Endodermal cell (in vitro differentiated cells): Measurements from ENCODE around the gene HERPUD1. TPM values are rescaled to one million over a fixed set of nuclear protein-coding genes. Genes with fewer than 3 reads are reported as not detected.
"Not testable (repeated sequence)": the region's sequence is repeated elsewhere in the genome, so short reads cannot be mapped to it uniquely, and the experiment has no call there.

ENCODE experiments used
- DNase-seq: peaks from one replicate; pipeline ENCODE4 v3.0.0-alpha.2; 2017
- H3K27ac ChIP-seq: 2 replicates; pipeline ENCODE4 v1.5.1; 2013; ENCODE audit warnings: mild to moderate bottlenecking, low read depth, low read length, moderate library complexity
- H3K27me3 ChIP-seq: 2 replicates; pipeline ENCODE4 v1.6.1; 2013; ENCODE audit warnings: mild to moderate bottlenecking, low read length, moderate library complexity; ENCODE audit not compliant: insufficient read depth, control insufficient read depth, poor library complexity, severe bottlenecking
- H3K36me3 ChIP-seq: 2 replicates; pipeline ENCODE4 v1.7.0; 2013; ENCODE audit warnings: mild to moderate bottlenecking, low read length, moderate library complexity; ENCODE audit not compliant: control insufficient read depth, insufficient read depth
- H3K4me1 ChIP-seq: one replicate; pipeline ENCODE4 v1.7.0; 2013; ENCODE audit warnings: low read length; ENCODE audit not compliant: control insufficient read depth, insufficient read depth
- H3K4me3 ChIP-seq: 2 replicates; pipeline ENCODE4 v1.5.1; 2013; ENCODE audit warnings: mild to moderate bottlenecking, low read length, moderate library complexity
- H3K9ac ChIP-seq: 2 replicates; pipeline ENCODE4 v1.6.1; 2013; ENCODE audit warnings: mild to moderate bottlenecking, low read length, moderate library complexity; ENCODE audit not compliant: poor library complexity, severe bottlenecking; ENCODE audit errors: extremely low read depth
- H3K9me3 ChIP-seq: 2 replicates; pipeline ENCODE4 v1.6.1; 2013; ENCODE audit warnings: mild to moderate bottlenecking, low read length, moderate library complexity; ENCODE audit not compliant: control insufficient read depth
- H3K27ac Mint-ChIP-seq: 2 replicates; pipeline ENCODE4 v1.8.0; 2020; ENCODE audit warnings: mixed read lengths
- H3K27me3 Mint-ChIP-seq: 2 replicates; pipeline ENCODE4 v1.8.0; 2021; ENCODE audit warnings: mild to moderate bottlenecking, mixed read lengths; ENCODE audit not compliant: insufficient read depth
- H3K36me3 Mint-ChIP-seq: 2 replicates; pipeline ENCODE4 v1.8.0; 2020; ENCODE audit warnings: low read depth, mixed read lengths
- H3K4me1 Mint-ChIP-seq: 2 replicates; pipeline ENCODE4 v1.8.0; 2020; ENCODE audit warnings: mixed read lengths
- H3K4me3 Mint-ChIP-seq: 2 replicates; pipeline ENCODE4 v1.8.0; 2020; ENCODE audit warnings: mild to moderate bottlenecking, moderate library complexity, mixed read lengths
- H3K9me3 Mint-ChIP-seq: 2 replicates; pipeline ENCODE4 v1.8.0; 2020; ENCODE audit warnings: mild to moderate bottlenecking, mixed read lengths
- WGBS, 2 experiments: methylation state at CpG; one replicate each; pipeline versions ENCODE4 v1.1.5 to v1.1.7; 2013; ENCODE audit warnings: missing lambda C conversion rate in 2 of 2, mixed read lengths in 1 of 2; ENCODE audit not compliant: insufficient coverage in 1 of 2, insufficient read length in 1 of 2; 5-methylcytosine and 5-hydroxymethylcytosine counted together
- total RNA-seq, 2 donors: library from RNA; stranded (reverse); fragmentation: NEBNext Ultra II Directional in 1 of 2; extraction: Animal tissue kit (Norgen Biotek cat#: 25700) in 1 of 2; gene quantifications; 2 replicates in 1 of 2; 3 replicates in 1 of 2; pipeline ENCODE4 v1.2.1, GENCODE V29; 2021
- TF ChIP-seq, protein P1 (sequence below): fragments of 200-600 bp; sonication (generic); conservative IDR thresholded peaks from 2 replicates; pipeline ENCODE4 v1.5.0; 2021; ENCODE audit warnings: antibody characterized with exemption, mild to moderate bottlenecking

Gene HERPUD1
- total RNA-seq, 2 donors from 2014 or later = 21.5 to 40.6 TPM

- H3K4me3 ChIP-seq = peak overlapping the region; percentile 75
- no peaks in the 10 kb centered on the region for H3K9me3 Mint-ChIP-seq
- H3K4me1 Mint-ChIP-seq = no peaks in the 10 kb centered on the region
- H3K27me3 ChIP-seq = peaks cover 51% of the 10 kb centered on the region
- no peaks in the 10 kb centered on the region for H3K36me3 ChIP-seq
- TF ChIP-seq, protein P1, sequence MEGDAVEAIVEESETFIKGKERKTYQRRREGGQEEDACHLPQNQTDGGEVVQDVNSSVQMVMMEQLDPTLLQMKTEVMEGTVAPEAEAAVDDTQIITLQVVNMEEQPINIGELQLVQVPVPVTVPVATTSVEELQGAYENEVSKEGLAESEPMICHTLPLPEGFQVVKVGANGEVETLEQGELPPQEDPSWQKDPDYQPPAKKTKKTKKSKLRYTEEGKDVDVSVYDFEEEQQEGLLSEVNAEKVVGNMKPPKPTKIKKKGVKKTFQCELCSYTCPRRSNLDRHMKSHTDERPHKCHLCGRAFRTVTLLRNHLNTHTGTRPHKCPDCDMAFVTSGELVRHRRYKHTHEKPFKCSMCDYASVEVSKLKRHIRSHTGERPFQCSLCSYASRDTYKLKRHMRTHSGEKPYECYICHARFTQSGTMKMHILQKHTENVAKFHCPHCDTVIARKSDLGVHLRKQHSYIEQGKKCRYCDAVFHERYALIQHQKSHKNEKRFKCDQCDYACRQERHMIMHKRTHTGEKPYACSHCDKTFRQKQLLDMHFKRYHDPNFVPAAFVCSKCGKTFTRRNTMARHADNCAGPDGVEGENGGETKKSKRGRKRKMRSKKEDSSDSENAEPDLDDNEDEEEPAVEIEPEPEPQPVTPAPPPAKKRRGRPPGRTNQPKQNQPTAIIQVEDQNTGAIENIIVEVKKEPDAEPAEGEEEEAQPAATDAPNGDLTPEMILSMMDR = no peak
- 70 to 87% methylated on average over 2 to 7 of the region's 7 CpGs for WGBS, 2 experiments
- no peaks in the 10 kb centered on the region for H3K36me3 Mint-ChIP-seq
- no peak overlapping the region for H3K27ac Mint-ChIP-seq
- no peak overlapping the region for H3K9ac ChIP-seq
- no peak overlapping the region for H3K27ac ChIP-seq
- peak overlapping the region; percentile 73 for H3K4me3 Mint-ChIP-seq
- H3K27me3 Mint-ChIP-seq = peaks cover 61% of the 10 kb centered on the region
- H3K4me1 ChIP-seq = no peaks in the 10 kb centered on the region
- DNase-seq = no peak
- no peaks in the 10 kb centered on the region for H3K9me3 ChIP-seq
These were observed 58.0 kb downstream of the HERPUD1 start for GRCh38 chr16:56989988-56990387.

DNA sequence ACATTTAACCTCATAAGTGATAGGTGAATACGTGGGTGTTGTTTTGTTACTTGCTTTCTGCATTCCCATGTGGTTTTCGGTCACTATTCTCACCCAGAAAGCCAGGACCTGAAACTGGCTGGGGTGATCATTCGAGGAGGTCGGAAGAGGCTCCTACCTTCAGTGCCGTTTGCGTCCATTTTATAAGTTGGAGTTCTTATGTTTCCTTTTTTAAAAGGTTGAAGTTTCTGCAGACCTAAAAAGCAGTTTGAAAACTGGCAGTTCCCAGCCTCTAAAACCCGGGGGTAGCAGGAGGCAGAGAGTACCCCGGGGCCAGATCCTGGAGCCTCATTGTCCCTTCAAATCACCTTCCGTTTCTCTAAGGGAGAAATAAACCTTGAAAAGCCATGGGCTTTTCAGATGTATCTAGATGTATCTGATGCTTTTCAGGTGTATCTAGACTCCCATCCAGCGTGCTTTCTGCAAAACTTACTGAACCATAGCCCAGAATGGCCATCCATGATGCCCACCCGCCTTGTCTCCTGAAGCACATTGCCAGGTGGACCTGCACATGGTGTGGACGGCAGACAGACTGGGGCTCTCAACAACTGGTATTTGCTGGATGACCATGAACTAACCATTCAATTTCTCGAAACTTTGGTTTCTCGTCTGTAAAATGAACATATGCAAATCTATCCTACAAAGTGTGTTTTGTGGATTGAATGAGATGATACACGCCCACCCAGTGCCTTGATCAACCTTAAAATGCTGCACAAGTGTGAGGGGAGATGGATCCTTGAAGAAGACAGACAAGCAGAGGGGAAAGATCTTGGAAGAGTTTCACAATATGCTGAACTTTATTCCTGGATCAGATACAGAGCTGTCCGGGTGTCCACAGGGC is 58.7 kb downstream of the HERPUD1 start:
- Mint-ChIP-seq H3K36me3 (no peaks in the 10 kb centered on the region), H3K4me1 (no peaks in the 10 kb centered on the region), H3K4me3 (peak overlapping the region; percentile 73), H3K9me3 (no peaks in the 10 kb centered on the region), H3K27ac (no peak overlapping the region), H3K27me3 (peaks cover 64% of the 10 kb centered on the region)
- DNase-seq = no peak
- Histone ChIP-seq H3K36me3 (no peaks in the 10 kb centered on the region), H3K4me1 (no peaks in the 10 kb centered on the region), H3K4me3 (no peak overlapping the region), H3K27me3 (peaks cover 56% of the 10 kb centered on the region), H3K9ac (no peak overlapping the region), H3K9me3 (no peaks in the 10 kb centered on the region), H3K27ac (no peak overlapping the region)
- 90 to 98% methylated on average over 13 to 16 of the region's 16 CpGs for WGBS, 2 experiments
- TF ChIP-seq, protein P1 = no peak

DNA sequence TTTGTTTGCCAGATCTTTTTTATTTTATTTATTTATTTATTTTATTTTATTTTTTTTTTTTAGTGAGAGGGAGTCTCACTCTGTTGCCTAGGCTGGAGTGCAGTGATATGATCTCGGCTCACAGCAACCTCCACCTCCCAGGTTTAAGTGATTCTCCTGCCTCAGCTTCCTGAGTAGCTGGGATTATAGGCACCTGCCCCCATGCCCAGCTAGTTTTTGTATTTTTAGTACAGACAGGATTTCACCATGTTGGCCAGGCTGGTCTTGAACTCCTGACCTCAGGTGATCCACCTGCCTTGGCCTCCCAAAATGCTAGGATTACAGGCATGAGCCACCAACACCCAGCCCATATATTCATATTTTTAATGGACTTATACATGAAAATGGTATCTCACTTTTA is 60.5 kb downstream of the HERPUD1 start:
- H3K4me1 Mint-ChIP-seq, H3K4me1 ChIP-seq, H3K36me3 Mint-ChIP-seq, H3K4me3 ChIP-seq, H3K9me3 Mint-ChIP-seq, H3K9ac ChIP-seq, H3K27ac ChIP-seq, DNase-seq, H3K36me3 ChIP-seq, H3K4me3 Mint-ChIP-seq, H3K9me3 ChIP-seq, H3K27ac Mint-ChIP-seq: not testable (repeated sequence)
- H3K27me3 ChIP-seq = peaks cover 62% of the 10 kb centered on the region
- WGBS, 2 experiments = 88 to 92% methylated on average over 1 of the region's 1 CpG
- peaks cover 62% of the 10 kb centered on the region for H3K27me3 Mint-ChIP-seq
